Activated CD4-positive, alpha-beta memory T cell treated with anti-CD3 and anti-CD28 coated beads, Interleukin-2, amount 10 ng/mL, durations not matched to agents 7 days and 5 days (primary cell): Measurements from ENCODE around the gene PKIG. TPM values are rescaled to one million over a fixed set of nuclear protein-coding genes. Genes with fewer than 3 reads are reported as not detected.

ENCODE experiments used
- CTCF ChIA-PET: fragments of 350-600 bp; sonication (Branson Sonifier 250); formaldehyde crosslinking; loops from one replicate; lab custom pipeline; 2021; ENCODE audit warnings: antibody characterized with exemption, inconsistent platforms; lab: Charles Lee
- POLR2A ChIA-PET: fragments of 350-600 bp; sonication (Branson Sonifier 250); formaldehyde crosslinking; loops from one replicate; lab custom pipeline; 2021; ENCODE audit warnings: antibody characterized with exemption; lab: Charles Lee
- DNase-seq: peaks from one replicate; pipeline ENCODE4 v3.0.0-alpha.2; 2020
- H3K27ac Mint-ChIP-seq: one replicate; pipeline ENCODE4 v1.8.0; 2021; ENCODE audit warnings: mild to moderate bottlenecking, mixed read lengths
- H3K27me3 Mint-ChIP-seq: one replicate; pipeline ENCODE4 v1.8.0; 2021; ENCODE audit warnings: mixed read lengths
- H3K36me3 Mint-ChIP-seq: one replicate; pipeline ENCODE4 v1.8.0; 2021; ENCODE audit warnings: low read depth, mixed read lengths
- H3K4me1 Mint-ChIP-seq: one replicate; pipeline ENCODE4 v1.8.0; 2021; ENCODE audit warnings: mixed read lengths
- H3K4me3 Mint-ChIP-seq: one replicate; pipeline ENCODE4 v1.8.0; 2021; ENCODE audit warnings: mild to moderate bottlenecking, mixed read lengths
- H3K9me3 Mint-ChIP-seq: one replicate; pipeline ENCODE4 v1.8.0; 2021; ENCODE audit warnings: mixed read lengths
- total RNA-seq, 2 experiments: library from RNA; stranded (reverse); gene quantifications; one replicate each; pipeline ENCODE4 v1.2.3, GENCODE V29; 2021

Gene PKIG
- total RNA-seq, 2 experiments from 2014 or later, result 1.1 to 1.6 TPM

DNA sequence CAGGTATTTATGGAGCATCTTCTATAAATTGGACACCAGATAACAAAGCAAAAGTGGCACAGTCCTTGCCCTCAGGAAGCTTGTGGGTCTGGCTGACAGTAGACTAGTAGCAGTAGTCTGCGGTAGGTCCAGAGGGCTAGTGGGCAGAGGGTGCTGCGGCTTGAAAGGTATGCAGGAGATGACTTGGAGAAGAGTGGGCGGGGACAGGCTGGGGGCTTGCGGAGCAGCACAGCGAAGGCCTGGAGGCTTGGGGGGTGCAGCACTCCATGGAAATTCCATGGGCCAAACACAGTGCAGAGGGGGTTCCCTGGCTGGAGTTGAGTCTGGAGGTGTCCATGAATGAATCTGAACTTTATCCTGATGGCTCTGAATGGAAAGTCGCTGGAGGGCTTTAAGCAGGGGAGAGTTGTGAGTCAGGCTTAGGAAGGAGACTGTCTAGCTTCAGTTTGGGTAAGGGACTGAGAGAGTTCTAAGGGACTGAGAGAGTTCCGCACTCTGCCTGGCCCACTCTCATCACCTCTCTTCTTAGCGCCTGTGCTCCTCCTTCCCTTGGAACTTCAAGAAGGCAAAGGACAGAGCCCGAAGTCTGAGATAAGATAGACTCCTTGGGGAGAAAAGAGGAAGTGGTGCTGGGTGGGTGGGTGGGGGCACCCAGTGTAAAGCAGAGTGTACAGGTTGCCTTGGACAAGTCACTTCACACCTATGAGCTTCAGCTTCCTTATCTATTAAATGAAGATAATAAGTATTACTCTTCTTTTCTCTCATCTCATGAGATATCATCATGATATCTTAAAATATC, 8.8 kb downstream of the PKIG start:
- ChIA-PET POLR2A (interaction anchor here (1.4 kb wide), 1 partner anchor 55 kb away, joined by 3 read pairs; no protein-coding TSS in a partner anchor), CTCF (no interaction called here)

DNA sequence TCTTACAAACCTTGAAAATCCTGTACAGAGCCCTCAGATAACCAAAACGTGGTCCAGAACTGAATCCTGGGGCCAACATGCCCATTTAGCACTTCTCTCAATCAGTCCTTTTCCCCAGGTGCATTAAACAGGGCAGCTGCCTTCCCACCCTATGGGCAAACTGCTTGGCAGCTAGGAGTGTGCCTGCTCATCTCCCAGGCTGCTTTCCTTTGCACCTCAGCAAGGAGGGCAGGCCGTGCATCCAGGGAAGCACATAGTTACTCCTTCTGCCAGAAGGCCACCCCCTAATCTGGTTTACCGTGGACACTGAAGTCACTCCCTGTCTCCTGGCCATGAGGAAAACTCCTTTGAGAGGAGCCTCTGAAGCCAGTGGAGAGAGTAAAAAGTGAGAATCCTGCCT, 10.0 kb downstream of the PKIG start:
- Mint-ChIP-seq H3K36me3 (no peaks in the 10 kb centered on the region), H3K9me3 (no peaks in the 10 kb centered on the region), H3K4me1 (no peaks in the 10 kb centered on the region), H3K27me3 (no peaks in the 10 kb centered on the region), H3K27ac (no peak overlapping the region), H3K4me3 (no peak overlapping the region)
- no peak for DNase-seq
- ChIA-PET POLR2A (no interaction called here), CTCF (no interaction called here)

More for the DNA sequence above, 8.8 kb downstream of the PKIG start:
- Mint-ChIP-seq H3K36me3 (no peaks in the 10 kb centered on the region), H3K9me3 (no peaks in the 10 kb centered on the region), H3K27ac (no peak overlapping the region), H3K27me3 (no peaks in the 10 kb centered on the region), H3K4me3 (no peak overlapping the region), H3K4me1 (no peaks in the 10 kb centered on the region)
- DNase-seq, result no peak

DNA sequence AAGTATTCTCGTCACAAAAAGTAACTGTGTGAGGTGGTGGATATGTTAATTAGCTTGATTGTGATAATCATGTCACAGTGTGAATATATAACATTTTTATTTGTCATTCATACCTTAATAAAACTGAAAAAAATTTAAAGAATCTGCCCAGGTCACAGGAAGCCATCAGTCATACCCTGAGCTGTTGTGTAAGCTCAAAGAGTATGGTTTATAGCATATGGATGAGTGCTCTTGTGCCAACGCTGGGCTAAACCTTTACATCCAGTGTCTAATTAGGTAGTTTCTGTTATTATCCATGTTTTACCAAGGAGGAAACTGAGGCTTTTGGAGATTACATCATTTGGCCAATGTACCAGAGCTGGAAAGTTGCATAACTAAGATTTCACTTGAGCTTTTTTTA, 11.4 kb downstream of the PKIG start:
- H3K9me3 Mint-ChIP-seq, result no peaks in the 10 kb centered on the region
- POLR2A ChIA-PET, result interaction anchor here (0.6 kb wide), 1 partner anchor 78 kb away, joined by 3 read pairs; no protein-coding TSS in a partner anchor

DNA sequence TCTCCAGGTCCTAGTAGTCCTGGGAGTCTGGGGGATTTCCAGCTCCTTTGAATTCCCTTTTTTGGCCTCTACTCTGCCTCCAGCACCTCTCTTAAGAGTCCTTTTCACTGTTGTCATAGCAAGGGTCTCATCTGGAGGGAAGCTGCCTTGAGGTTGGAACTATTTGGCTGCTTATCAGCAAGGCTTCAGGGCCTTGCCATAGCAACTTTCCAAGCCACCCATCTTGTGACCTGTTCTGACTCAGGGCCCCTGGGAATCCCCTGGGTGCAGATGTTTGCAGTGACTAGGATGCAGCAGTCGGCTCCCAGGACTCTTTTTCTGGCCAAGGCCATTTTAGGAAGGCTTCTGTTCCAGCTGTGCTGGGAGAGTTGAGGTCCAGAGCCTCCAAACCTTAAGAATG, 12.4 kb downstream of the PKIG start:
- Mint-ChIP-seq H3K27ac (no peak overlapping the region), H3K4me1 (peaks cover 13% of the 10 kb centered on the region), H3K9me3 (no peaks in the 10 kb centered on the region), H3K4me3 (no peak overlapping the region), H3K36me3 (no peaks in the 10 kb centered on the region), H3K27me3 (no peaks in the 10 kb centered on the region)
- DNase-seq, result no peak
- ChIA-PET CTCF (interaction anchor here (1.0 kb wide), 1 partner anchor 14 kb away, joined by 3 read pairs; no protein-coding TSS in a partner anchor), POLR2A (no interaction called here)

More for the DNA sequence above, 11.4 kb downstream of the PKIG start:
- peaks cover 9% of the 10 kb centered on the region for H3K4me1 Mint-ChIP-seq
- H3K36me3 Mint-ChIP-seq, result no peaks in the 10 kb centered on the region
- H3K27ac Mint-ChIP-seq, result no peak overlapping the region
- CTCF ChIA-PET, result interaction anchor here (0.6 to 1.0 kb wide), 3 partner anchors 15 to 775 kb away, joined by 3 to 4 read pairs (median 3); no protein-coding TSS in a partner anchor
- no peaks in the 10 kb centered on the region for H3K27me3 Mint-ChIP-seq
- no peak overlapping the region for H3K4me3 Mint-ChIP-seq
- DNase-seq, result no peak

DNA sequence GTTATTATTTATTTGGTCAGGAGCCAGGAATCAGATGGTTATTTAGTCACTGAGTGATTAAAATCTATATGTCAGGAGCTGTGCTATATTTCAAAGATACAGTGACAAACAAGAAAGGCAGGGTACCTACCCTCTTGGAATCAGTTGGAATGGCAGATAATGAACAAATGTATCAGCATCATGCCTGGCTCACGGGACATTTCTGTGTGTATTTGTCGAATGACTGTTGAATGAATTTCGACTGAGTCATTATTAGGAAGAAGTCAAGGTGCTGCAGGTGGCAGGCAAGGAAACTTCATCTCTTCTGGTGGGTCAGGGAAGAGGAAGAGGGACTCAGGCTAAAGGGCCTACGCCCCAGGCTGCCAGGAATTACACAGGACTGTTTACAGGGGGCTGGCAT, 13.6 kb downstream of the PKIG start:
- Mint-ChIP-seq H3K9me3 (no peaks in the 10 kb centered on the region), H3K36me3 (no peaks in the 10 kb centered on the region), H3K27me3 (no peaks in the 10 kb centered on the region), H3K27ac (no peak overlapping the region), H3K4me3 (no peak overlapping the region), H3K4me1 (peaks cover 13% of the 10 kb centered on the region)
- ChIA-PET POLR2A (no interaction called here), CTCF (no interaction called here)
- DNase-seq, result no peak

DNA sequence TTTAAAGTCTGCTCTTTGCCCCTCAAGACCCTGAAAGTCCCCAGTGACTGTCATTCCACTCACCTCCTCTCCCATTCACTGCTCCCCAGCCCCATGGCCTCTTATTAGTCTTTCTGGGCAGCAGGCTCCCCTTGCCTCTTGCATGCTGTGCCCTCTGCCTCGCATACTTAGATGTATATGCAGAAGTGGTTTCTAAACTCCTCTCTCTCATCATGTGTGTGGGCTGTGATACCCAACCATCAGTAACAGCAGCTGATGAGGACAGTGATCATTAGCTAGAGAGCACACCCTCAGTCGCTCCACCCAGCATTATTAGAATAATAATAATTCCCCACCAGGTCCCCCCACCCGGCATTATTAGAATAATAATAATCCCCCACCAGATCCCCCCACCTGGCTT, 14.5 kb downstream of the PKIG start:
- H3K27ac Mint-ChIP-seq, result no peak overlapping the region

DNA sequence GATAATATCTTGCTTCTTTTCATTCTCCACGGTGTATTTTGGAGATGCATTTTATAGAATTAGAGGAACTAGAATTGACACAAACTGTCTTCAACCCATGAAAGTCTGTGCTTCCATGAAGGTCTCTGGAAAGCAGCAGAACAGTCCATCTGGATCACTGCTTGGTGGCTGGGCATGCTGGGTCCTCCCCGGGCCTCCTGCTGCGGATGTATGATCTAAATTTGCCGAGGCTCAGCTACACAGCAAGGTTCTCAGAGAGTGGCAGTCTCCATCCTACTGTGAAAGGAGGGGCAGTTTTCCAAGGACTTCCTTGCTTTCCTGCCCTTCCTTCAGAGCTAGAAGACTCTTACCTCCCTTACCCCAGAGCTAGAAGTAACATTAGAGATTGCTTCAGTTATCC, 15.1 kb downstream of the PKIG start:
- ChIA-PET CTCF (interaction anchor here (0.6 to 2.4 kb wide), 5 partner anchors 11 to 213 kb away, joined by 3 to 11 read pairs (median 3); no protein-coding TSS in a partner anchor), POLR2A (interaction anchor here (1.5 kb wide), 1 partner anchor 12 kb away, joined by 3 read pairs; no protein-coding TSS in a partner anchor)
- H3K9me3 Mint-ChIP-seq, result no peaks in the 10 kb centered on the region
- no peaks in the 10 kb centered on the region for H3K36me3 Mint-ChIP-seq
- peaks cover 13% of the 10 kb centered on the region for H3K4me1 Mint-ChIP-seq
- H3K27me3 Mint-ChIP-seq, result no peaks in the 10 kb centered on the region
- no peak overlapping the region for H3K4me3 Mint-ChIP-seq
- DNase-seq, result no peak
- no peak overlapping the region for H3K27ac Mint-ChIP-seq

More for the DNA sequence above, 14.5 kb downstream of the PKIG start:
- DNase-seq, result no peak
- ChIA-PET CTCF (interaction anchor here (0.6 kb wide), 1 partner anchor 137 kb away, joined by 4 read pairs; no protein-coding TSS in a partner anchor), POLR2A (interaction anchor here (1.5 kb wide), 1 partner anchor 13 kb away, joined by 3 read pairs; no protein-coding TSS in a partner anchor)
- H3K27me3 Mint-ChIP-seq, result no peaks in the 10 kb centered on the region
- H3K9me3 Mint-ChIP-seq, result no peaks in the 10 kb centered on the region
- H3K4me3 Mint-ChIP-seq, result no peak overlapping the region
- H3K4me1 Mint-ChIP-seq, result peaks cover 13% of the 10 kb centered on the region
- no peaks in the 10 kb centered on the region for H3K36me3 Mint-ChIP-seq

DNA sequence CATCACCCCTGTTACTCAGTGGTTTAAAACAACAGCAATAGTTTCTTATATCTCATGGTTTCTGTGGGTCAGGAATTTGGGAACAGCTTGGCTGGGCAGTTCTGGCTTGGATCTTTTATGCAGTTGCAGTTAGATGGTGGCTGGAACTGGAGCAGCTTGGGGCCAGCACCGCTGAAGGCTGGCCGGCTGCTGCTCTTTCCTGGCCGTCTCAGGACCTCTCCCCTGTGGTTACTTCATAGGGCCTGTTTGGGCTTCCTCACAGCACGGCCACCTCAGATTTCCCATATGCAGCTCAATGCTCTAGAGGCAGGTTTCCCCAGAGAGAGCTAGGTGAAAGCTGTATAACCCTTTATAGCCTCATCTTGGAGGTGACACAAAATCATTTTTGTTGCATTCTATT, 15.6 kb downstream of the PKIG start:
- POLR2A ChIA-PET, result interaction anchor here (1.3 to 1.5 kb wide), 2 partner anchors 12 to 53 kb away, joined by 3 read pairs; no protein-coding TSS in a partner anchor
- H3K27me3 Mint-ChIP-seq, result no peaks in the 10 kb centered on the region
- DNase-seq, result no peak

DNA sequence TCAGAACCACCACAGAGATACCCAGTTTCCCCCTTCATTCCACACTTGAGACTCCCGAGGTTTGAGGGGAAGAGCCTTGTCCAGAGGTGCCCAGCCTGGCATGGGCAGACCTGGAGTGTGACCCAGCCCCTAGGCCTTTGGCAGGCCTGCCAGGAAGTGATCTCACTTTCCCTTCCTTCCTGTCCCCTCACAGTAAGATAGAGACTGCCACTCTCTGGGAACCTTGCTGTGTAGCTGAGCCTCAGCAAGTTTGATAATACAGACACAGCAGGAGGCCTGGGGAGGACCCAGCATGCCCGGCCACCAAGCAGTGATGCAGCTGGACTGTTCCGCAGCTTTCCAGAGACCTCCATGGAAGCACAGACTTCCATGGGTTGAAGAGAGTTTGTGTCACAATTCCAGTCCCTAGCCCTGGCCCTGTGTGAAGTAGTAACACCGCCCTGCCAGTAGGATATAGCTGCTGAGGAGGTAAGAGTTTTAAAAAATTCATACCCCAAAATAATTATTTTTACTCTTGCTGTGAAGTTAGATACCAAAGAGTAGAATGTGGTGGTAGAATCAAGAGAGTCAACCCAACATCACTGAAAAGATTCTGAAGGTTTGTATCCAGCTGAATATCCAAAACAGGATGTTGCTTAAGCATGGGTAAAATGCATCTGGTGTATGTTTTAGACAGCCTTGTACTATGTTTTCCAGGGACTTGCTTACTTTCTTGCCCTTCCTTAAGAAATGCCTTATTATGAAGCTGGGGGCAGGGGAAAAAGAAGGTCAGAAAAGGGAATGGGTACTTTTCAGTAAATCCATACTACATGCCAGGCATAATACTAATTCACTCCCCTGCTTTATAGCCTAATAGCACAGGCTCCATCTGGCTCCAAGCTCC, 16.3 kb downstream of the PKIG start:
- H3K9me3 Mint-ChIP-seq, result no peaks in the 10 kb centered on the region
- ChIA-PET POLR2A (interaction anchor here (0.7 to 1.5 kb wide), 4 partner anchors 11 to 52 kb away, joined by 3 read pairs; no protein-coding TSS in a partner anchor), CTCF (interaction anchor here (0.6 to 2.7 kb wide), 8 partner anchors 10 to 214 kb away, joined by 3 to 14 read pairs (median 3); partner anchors contain the start of gene TTPAL)
- no peak overlapping the region for H3K27ac Mint-ChIP-seq
- no peak for DNase-seq
- H3K36me3 Mint-ChIP-seq, result no peaks in the 10 kb centered on the region
- no peak overlapping the region for H3K4me3 Mint-ChIP-seq
- H3K4me1 Mint-ChIP-seq, result peaks cover 13% of the 10 kb centered on the region
- H3K27me3 Mint-ChIP-seq, result no peaks in the 10 kb centered on the region

More for the DNA sequence above, 15.6 kb downstream of the PKIG start:
- Mint-ChIP-seq H3K9me3 (no peaks in the 10 kb centered on the region), H3K4me3 (no peak overlapping the region), H3K4me1 (peaks cover 13% of the 10 kb centered on the region), H3K27ac (no peak overlapping the region), H3K36me3 (no peaks in the 10 kb centered on the region)
- CTCF ChIA-PET, result interaction anchor here (0.8 to 2.4 kb wide), 5 partner anchors 11 to 213 kb away, joined by 3 to 11 read pairs (median 3); partner anchors contain the start of gene TTPAL

DNA sequence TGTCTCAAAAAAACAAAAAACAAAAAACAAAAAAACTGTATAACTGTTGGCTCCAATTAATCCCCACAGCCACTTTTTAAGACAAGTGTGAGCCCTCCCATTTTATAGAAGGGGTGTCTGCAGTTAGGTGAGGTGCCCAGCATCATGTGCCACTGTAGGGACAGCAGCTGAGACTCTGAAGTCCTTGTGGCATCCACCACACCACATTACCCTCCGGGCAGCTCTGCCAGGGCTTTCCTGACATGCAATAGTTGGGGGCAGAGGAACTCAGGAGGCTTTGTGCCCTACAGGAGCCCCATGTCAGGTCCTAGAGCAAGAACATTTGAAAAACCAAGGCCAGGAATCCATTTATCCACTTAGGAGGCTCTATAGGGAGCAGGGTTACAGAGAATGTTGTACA, 17.3 kb downstream of the PKIG start:
- Mint-ChIP-seq H3K4me1 (peaks cover 13% of the 10 kb centered on the region), H3K36me3 (no peaks in the 10 kb centered on the region), H3K27ac (no peak overlapping the region), H3K27me3 (no peaks in the 10 kb centered on the region), H3K4me3 (no peak overlapping the region), H3K9me3 (no peaks in the 10 kb centered on the region)
- CTCF ChIA-PET, result interaction anchor here (2.4 to 2.7 kb wide), 2 partner anchors 10 to 215 kb away, joined by 11 to 14 read pairs; no protein-coding TSS in a partner anchor
- POLR2A ChIA-PET, result interaction anchor here (1.5 kb wide), 1 partner anchor 19 kb away, joined by 3 read pairs; no protein-coding TSS in a partner anchor
- DNase-seq, result no peak

DNA sequence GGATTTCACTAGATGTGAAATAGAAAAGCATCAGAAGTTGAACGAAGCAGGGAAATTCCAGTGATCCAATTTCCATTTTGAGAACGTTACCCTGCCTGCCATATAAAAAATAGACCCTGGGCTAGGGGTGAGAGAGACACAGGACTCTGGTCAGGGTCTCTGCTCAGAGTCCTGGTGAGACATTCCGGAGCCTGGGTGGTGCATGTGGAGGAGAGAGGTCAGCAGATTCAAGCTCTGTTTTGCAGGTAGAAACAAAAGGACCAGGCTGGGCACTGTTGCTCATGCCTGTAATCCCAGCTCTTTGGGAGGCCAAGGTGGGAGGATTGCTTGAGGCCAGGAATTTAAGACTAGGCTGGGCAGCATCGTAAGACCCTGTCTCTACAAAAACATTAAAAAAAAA, 17.9 kb downstream of the PKIG start:
- H3K4me1 Mint-ChIP-seq, result peaks cover 13% of the 10 kb centered on the region
- no peak for DNase-seq
- H3K27me3 Mint-ChIP-seq, result no peaks in the 10 kb centered on the region
- H3K9me3 Mint-ChIP-seq, result no peaks in the 10 kb centered on the region
- H3K36me3 Mint-ChIP-seq, result no peaks in the 10 kb centered on the region
- ChIA-PET CTCF (interaction anchor here (2.7 kb wide), 1 partner anchor 9 kb away, joined by 14 read pairs; no protein-coding TSS in a partner anchor), POLR2A (interaction anchor here (0.6 kb wide), 1 partner anchor 374 kb away, joined by 4 read pairs; no protein-coding TSS in a partner anchor)
- H3K27ac Mint-ChIP-seq, result no peak overlapping the region
- no peak overlapping the region for H3K4me3 Mint-ChIP-seq

DNA sequence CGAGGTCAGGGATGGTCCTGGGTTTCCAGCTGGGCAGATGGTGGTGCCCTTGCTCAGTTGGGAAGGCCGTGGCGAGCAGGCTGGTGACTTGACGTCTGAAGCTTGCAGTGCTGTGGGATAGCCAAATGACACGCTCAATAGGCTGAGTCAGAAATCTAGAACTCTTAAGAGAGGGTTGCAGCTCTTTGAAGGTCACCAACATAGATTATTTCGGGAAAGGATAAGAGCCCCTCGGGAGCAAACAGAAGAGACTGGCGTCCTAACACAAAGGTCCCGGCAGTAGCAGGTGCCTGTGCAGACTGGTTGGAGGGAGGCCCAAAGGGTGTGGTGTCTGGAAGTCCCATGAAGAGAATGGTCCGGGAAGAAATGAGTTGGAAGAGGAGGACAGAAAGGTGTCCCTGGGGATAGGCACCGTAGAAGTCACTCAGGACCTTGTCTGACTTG, 18.4 kb downstream of the PKIG start:
- POLR2A ChIA-PET, result interaction anchor here (0.6 kb wide), 1 partner anchor 373 kb away, joined by 4 read pairs; no protein-coding TSS in a partner anchor
- CTCF ChIA-PET, result interaction anchor here (2.7 kb wide), 1 partner anchor 8 kb away, joined by 14 read pairs; no protein-coding TSS in a partner anchor
- H3K4me1 Mint-ChIP-seq, result peaks cover 13% of the 10 kb centered on the region

More for the DNA sequence above, 18.4 kb downstream of the PKIG start:
- Mint-ChIP-seq H3K9me3 (no peaks in the 10 kb centered on the region), H3K36me3 (no peaks in the 10 kb centered on the region), H3K27ac (no peak overlapping the region), H3K27me3 (no peaks in the 10 kb centered on the region), H3K4me3 (no peak overlapping the region)
- no peak for DNase-seq
